Hematopoietic multipotent progenitor cell treated with erythropoietin and hydrocortisone succinate and interleukin-3 and kit ligand, for 15 days (in vitro differentiated cells): Measurements from ENCODE around the gene HUNK.

Experiments
- DNase-seq: peaks from one replicate; pipeline ENCODE4 v3.0.0-alpha.2; 2015; ENCODE audit warnings: low spot score

The HUNK gene

GRCh38 chr21:31896019-31896418 lies 23.2 kb downstream of the HUNK start:
- no peak for DNase-seq

- no peak for DNase-seq
Measured at GRCh38 chr21:31897311-31897710, 24.5 kb downstream of the HUNK start.

- DNase-seq = no peak
Measured at GRCh38 chr21:31898933-31899630, 26.3 kb downstream of the HUNK start.

- DNase-seq = no peak
Measured at GRCh38 chr21:31900121-31900895, 27.5 kb downstream of the HUNK start.

GRCh38 chr21:31901315-31901714 lies 28.5 kb downstream of the HUNK start:
- no peak for DNase-seq

GRCh38 chr21:31902438-31902837 lies 29.6 kb downstream of the HUNK start:
- no peak for DNase-seq

GRCh38 chr21:31903896-31904295 lies 31.1 kb downstream of the HUNK start:
- no peak for DNase-seq

- DNase-seq = no peak
Measured at GRCh38 chr21:31905503-31906451, 33.0 kb downstream of the HUNK start.

- no peak for DNase-seq
Measured at GRCh38 chr21:31908106-31909031, 35.5 kb downstream of the HUNK start.

GRCh38 chr21:31909153-31910073 lies 36.6 kb downstream of the HUNK start:
- DNase-seq = no peak

GRCh38 chr21:31910074-31910470 lies 37.3 kb downstream of the HUNK start:
- DNase-seq = no peak

- DNase-seq = no peak
Measured at GRCh38 chr21:31911138-31911907, 38.5 kb downstream of the HUNK start.

GRCh38 chr21:31912501-31912900 lies 39.7 kb downstream of the HUNK start:
- DNase-seq = no peak

GRCh38 chr21:31913182-31913608 lies 40.4 kb downstream of the HUNK start:
- DNase-seq = no peak

- no peak for DNase-seq
Measured at GRCh38 chr21:31914472-31914871, 41.7 kb downstream of the HUNK start.

GRCh38 chr21:31915566-31915965 lies 42.7 kb downstream of the HUNK start:
- DNase-seq = no peak

GRCh38 chr21:31917108-31917507 lies 44.3 kb downstream of the HUNK start:
- no peak for DNase-seq

GRCh38 chr21:31918250-31918775 lies 45.5 kb downstream of the HUNK start:
- DNase-seq = no peak

- no peak for DNase-seq
Measured at GRCh38 chr21:31920275-31920674, 47.5 kb downstream of the HUNK start.
